H9 (cell line): ENCODE measurements around the gene INAFM1. TPM values are rescaled to one million over a fixed set of nuclear protein-coding genes. Genes with fewer than 3 reads are reported as not detected.

Experiments used
- DNase-seq: peaks from one replicate; pipeline ENCODE4 v3.0.0-alpha.2; 2017
- H2AFZ ChIP-seq: one replicate; pipeline ENCODE4 v1.6.1; 2013; ENCODE audit warnings: mild to moderate bottlenecking, low read length, control low read depth, moderate library complexity
- H2AK5ac ChIP-seq: 2 replicates; pipeline ENCODE4 v1.6.1; 2013; ENCODE audit warnings: low read length, control low read depth, mixed read lengths; ENCODE audit not compliant: insufficient read length
- H2BK120ac ChIP-seq: one replicate; pipeline ENCODE4 v1.6.1; 2013; ENCODE audit warnings: low read depth, mild to moderate bottlenecking, low read length, control low read depth, inconsistent platforms; ENCODE audit not compliant: poor library complexity, severe bottlenecking
- H2BK12ac ChIP-seq: 2 replicates; pipeline ENCODE4 v1.6.1; 2013; ENCODE audit warnings: low read length, control low read depth, mixed read lengths, low read depth; ENCODE audit not compliant: insufficient read length
- H2BK15ac ChIP-seq: 2 replicates; pipeline ENCODE4 v1.6.1; 2013; ENCODE audit warnings: low read depth, low read length, control low read depth
- H2BK20ac ChIP-seq: one replicate; pipeline ENCODE4 v1.6.1; 2013; ENCODE audit warnings: low read depth, mild to moderate bottlenecking, low read length, control low read depth, inconsistent platforms; ENCODE audit not compliant: poor library complexity, severe bottlenecking
- H2BK5ac ChIP-seq: 2 replicates; pipeline ENCODE4 v1.6.1; 2013; ENCODE audit warnings: low read length, control low read depth, mixed read lengths; ENCODE audit not compliant: insufficient read length
- H3K14ac ChIP-seq: 2 replicates; pipeline ENCODE4 v1.6.1; 2013; ENCODE audit warnings: low read length, control low read depth; ENCODE audit not compliant: insufficient read depth
- H3K18ac ChIP-seq: 2 replicates; pipeline ENCODE4 v1.6.1; 2013; ENCODE audit warnings: low read depth, mild to moderate bottlenecking, mixed read lengths, low read length, control low read depth; ENCODE audit not compliant: insufficient read length
- H3K23ac ChIP-seq: 2 replicates; pipeline ENCODE4 v1.6.1; 2013; ENCODE audit warnings: low read length, control low read depth, mixed read lengths, low read depth; ENCODE audit not compliant: insufficient read length
- H3K23me2 ChIP-seq: 2 replicates; pipeline ENCODE4 v1.6.1; 2013; ENCODE audit warnings: low read depth, mild to moderate bottlenecking, mixed read lengths, low read length, control low read depth; ENCODE audit not compliant: insufficient read length, poor library complexity, severe bottlenecking
- H3K27ac ChIP-seq: 2 replicates; pipeline ENCODE4 v1.5.1; 2013; ENCODE audit warnings: low read length, control low read depth, mixed read lengths, low read depth; ENCODE audit not compliant: insufficient read length
- H3K27me3 ChIP-seq: 2 replicates; pipeline ENCODE4 v1.6.1; 2013; ENCODE audit warnings: low read length, control low read depth, inconsistent platforms; ENCODE audit not compliant: insufficient read depth
- H3K4ac ChIP-seq: 2 replicates; pipeline ENCODE4 v1.6.1; 2013; ENCODE audit warnings: low read depth, mild to moderate bottlenecking, control low read depth, inconsistent platforms, low read length, moderate library complexity
- H3K4me1 ChIP-seq: 2 replicates; pipeline ENCODE4 v1.6.1; 2013; ENCODE audit warnings: low read length, control low read depth, inconsistent platforms; ENCODE audit not compliant: insufficient read depth
- H3K4me2 ChIP-seq: 2 replicates; pipeline ENCODE4 v1.6.1; 2013; ENCODE audit warnings: low read length, control low read depth, mixed read lengths; ENCODE audit not compliant: insufficient read length, insufficient read depth
- H3K56ac ChIP-seq: 2 replicates; pipeline ENCODE4 v1.6.1; 2013; ENCODE audit warnings: low read depth, mild to moderate bottlenecking, mixed read lengths, low read length, control low read depth; ENCODE audit not compliant: insufficient read length
- H3K79me1 ChIP-seq: 2 replicates; pipeline ENCODE4 v1.6.1; 2013; ENCODE audit warnings: low read depth, mild to moderate bottlenecking, moderate library complexity, low read length, control low read depth, inconsistent platforms; ENCODE audit not compliant: insufficient read depth, poor library complexity, severe bottlenecking
- H3K79me2 ChIP-seq: 2 replicates; pipeline ENCODE4 v1.6.1; 2013; ENCODE audit warnings: low read length, control low read depth, inconsistent platforms; ENCODE audit not compliant: insufficient read depth
- H3K9ac ChIP-seq: 2 replicates; pipeline ENCODE4 v1.6.1; 2013; ENCODE audit warnings: low read length, control low read depth, mixed read lengths; ENCODE audit not compliant: insufficient read length; ENCODE audit errors: extremely low read depth
- H3K9me3 ChIP-seq: one replicate; pipeline ENCODE4 v1.6.1; 2013; ENCODE audit warnings: low read depth, low read length, inconsistent platforms; ENCODE audit not compliant: control insufficient read depth
- H3T11ph ChIP-seq: one replicate; pipeline ENCODE4 v1.6.1; 2013; ENCODE audit warnings: mild to moderate bottlenecking, low read length, control low read depth, inconsistent platforms
- H4K20me1 ChIP-seq: one replicate; pipeline ENCODE4 v1.6.1; 2013; ENCODE audit not compliant: control insufficient read depth, insufficient read length, insufficient read depth
- H4K5ac ChIP-seq: 2 replicates; pipeline ENCODE4 v1.6.1; 2013; ENCODE audit warnings: low read depth, mild to moderate bottlenecking, mixed read lengths, low read length, control low read depth; ENCODE audit not compliant: insufficient read length
- H4K8ac ChIP-seq: replicated peaks from 2 replicates; pipeline ENCODE4 v1.6.1; 2013; ENCODE audit warnings: low read length, control low read depth, mixed read lengths, low read depth; ENCODE audit not compliant: insufficient read length
- H4K91ac ChIP-seq: 2 replicates; pipeline ENCODE4 v1.6.1; 2013; ENCODE audit warnings: low read depth, mild to moderate bottlenecking, moderate library complexity, mixed read lengths, low read length, control low read depth; ENCODE audit not compliant: insufficient read length
- H3K27ac Mint-ChIP-seq, 3 experiments: 2 replicates in 2 of 3; 3 replicates in 1 of 3; pipeline ENCODE4 v1.8.0; 2020 to 2021; ENCODE audit warnings: mixed read lengths in 3 of 3, mild to moderate bottlenecking in 1 of 3, moderate library complexity in 1 of 3
- H3K27me3 Mint-ChIP-seq: 2 replicates; pipeline ENCODE4 v1.8.0; 2021; ENCODE audit warnings: low read depth, mild to moderate bottlenecking, moderate library complexity, mixed read lengths
- H3K36me3 Mint-ChIP-seq, 3 experiments: 2 replicates in 2 of 3; 3 replicates in 1 of 3; pipeline ENCODE4 v1.8.0; 2020 to 2021; ENCODE audit warnings: low read depth in 3 of 3, mixed read lengths in 3 of 3; ENCODE audit not compliant: insufficient read depth in 1 of 3
- H3K4me1 Mint-ChIP-seq, 2 experiments: 2 replicates each; pipeline ENCODE4 v1.8.0; 2020; ENCODE audit warnings: mixed read lengths in 2 of 2
- H3K4me3 Mint-ChIP-seq, 2 experiments: 2 replicates in 1 of 2; 3 replicates in 1 of 2; pipeline ENCODE4 v1.8.0; 2020 to 2021; ENCODE audit warnings: mild to moderate bottlenecking in 2 of 2, mixed read lengths in 2 of 2, moderate library complexity in 1 of 2
- H3K9me3 Mint-ChIP-seq, 2 experiments: 2 replicates in 1 of 2; 3 replicates in 1 of 2; pipeline ENCODE4 v1.8.0; 2020; ENCODE audit warnings: mild to moderate bottlenecking in 2 of 2, mixed read lengths in 2 of 2, moderate library complexity in 1 of 2
- CTCF ChIP-seq: fragments of 200-600 bp; sonication (generic); conservative IDR thresholded peaks from 3 replicates; pipeline ENCODE4 v1.8.0; 2021; ENCODE audit warnings: antibody characterized with exemption, mild to moderate bottlenecking
- WGBS: extraction: QIAGEN DNeasy Blood & Tissue Kit; methylation state at CpG from one replicate; pipeline ENCODE4 v1.1.7; 2013; ENCODE audit warnings: missing lambda C conversion rate, low lambda C conversion rate, mixed read lengths; ENCODE audit not compliant: insufficient read length; ENCODE audit errors: extremely low coverage; 5-methylcytosine and 5-hydroxymethylcytosine counted together
- total RNA-seq: library from RNA; stranded (reverse); gene quantifications from 2 replicates; pipeline ENCODE4 v1.2.1, GENCODE V29; 2021

INAFM1 gene
- total RNA-seq, 1 experiment from 2014 or later = 8.5 TPM

- Histone ChIP-seq H4K20me1 (no peaks in the 10 kb centered on the region), H3K4me2 (no peak overlapping the region), H3K27me3 (no peaks in the 10 kb centered on the region), H2BK12ac (no peak overlapping the region), H4K91ac (no peak overlapping the region), H3K79me1 (no peaks in the 10 kb centered on the region), H3K14ac (no peak overlapping the region; the same call in 1 of the 2 replicates), H3K27ac (no peak overlapping the region), H3K4me1 (no peaks in the 10 kb centered on the region), H3K9me3 (no peaks in the 10 kb centered on the region), H2BK20ac (no peak overlapping the region), H3K4ac (no peak overlapping the region), H2AK5ac (no peak overlapping the region), H2BK15ac (no peak overlapping the region), H3K23me2 (no peaks in the 10 kb centered on the region), H2AFZ (no peak overlapping the region), H3K79me2 (no peaks in the 10 kb centered on the region), H3T11ph (no peak overlapping the region), H3K23ac (no peak overlapping the region), H3K18ac (no peak overlapping the region), H2BK120ac (no peak overlapping the region), H3K9ac (no peak overlapping the region), H3K56ac (no peak overlapping the region), H4K5ac (no peak overlapping the region), H4K8ac (no peak overlapping the region), H2BK5ac (no peak overlapping the region)
- no peak overlapping the region for H3K4me3 Mint-ChIP-seq
- H3K27me3 Mint-ChIP-seq = no peaks in the 10 kb centered on the region
- H3K9me3 Mint-ChIP-seq = no peaks in the 10 kb centered on the region
- H3K36me3 Mint-ChIP-seq = peaks cover 42 to 73% (median 64%) of the 10 kb centered on the region in 3 experiments
- H3K4me1 Mint-ChIP-seq = peaks cover 0 to 3% of the 10 kb centered on the region in 2 experiments; a peak in 1 of 4 replicates
- no CpG with 5 or more reads among the region's 30 CpGs for WGBS
- no peak overlapping the region for H3K27ac Mint-ChIP-seq
- DNase-seq = no peak
- no peak for TF ChIP-seq CTCF
Measured at GRCh38 chr19:47264629-47265028, 10.1 kb upstream of the INAFM1 start.
